ENCODE data around the gene C6orf15. TPM values are rescaled to one million over a fixed set of nuclear protein-coding genes. Genes with fewer than 3 reads are reported as not detected.

The C6orf15 gene
- total RNA-seq: 0.16 TPM in 1 of 2 replicates, not detected in the other

GRCh38 chr6:31112478-31112877 lies at the start of gene C6orf15:
Gene C6orf15 (minus strand): TSS chr6:31112575. CDS start chr6:31112555, 20 bp downstream.

GRCh38 chr6:31158140-31158862 lies 45.9 kb upstream of the C6orf15 start, which contains the start of gene TCF19:
Gene TCF19 (plus strand): TSS chr6:31158589. CDS start chr6:31159470, 881 bp downstream.

GRCh38 chr6:31157513-31158139 lies 45.3 kb upstream of the C6orf15 start, which contains the start of gene CCHCR1:
Gene CCHCR1 (minus strand): TSS chr6:31157802. CDS start chr6:31157600, 202 bp downstream.

GRCh38 chr6:31138982-31139381 lies 26.6 kb upstream of the C6orf15 start, which contains the start of gene PSORS1C2:
Gene PSORS1C2 (minus strand): TSS chr6:31139066. CDS start chr6:31139026, 40 bp downstream.

GRCh38 chr6:31120151-31120915 lies 8.0 kb upstream of the C6orf15 start, which contains the start of gene CDSN:
Gene CDSN (minus strand): TSS chr6:31120446. CDS start chr6:31120419, 27 bp downstream.

GRCh38 chr6:31114541-31114878 lies 2.1 kb upstream of the C6orf15 start, which contains the start of gene PSORS1C1:
Gene PSORS1C1 (plus strand): TSS chr6:31114800. CDS start chr6:31129633, 14,833 bp downstream.

Other genes starting within 250 kb of the C6orf15 start
- 225 and 283 TPM in 2 replicates for gene DDR1, start 228.1 kb downstream of the C6orf15 start, total RNA-seq
- 8.5 and 13.6 TPM in 2 replicates for gene GTF2H4, start 204.4 kb downstream of the C6orf15 start, total RNA-seq
- gene VARS2, start 198.3 kb downstream of the C6orf15 start, total RNA-seq: 20.7 and 29.4 TPM in 2 replicates
- gene SFTA2, start 180.4 kb downstream of the C6orf15 start, total RNA-seq: not detected in 2 replicates
- gene MUCL3, start 171.6 kb downstream of the C6orf15 start, total RNA-seq: not detected in 2 replicates
- not detected in 2 replicates for gene MUC21, start 128.9 kb downstream of the C6orf15 start, total RNA-seq
- gene MUC22, start 102.1 kb downstream of the C6orf15 start, total RNA-seq: not detected in 2 replicates
- 2.4 and 3.5 TPM in 2 replicates for gene PSORS1C1, start 2.2 kb upstream of the C6orf15 start, total RNA-seq
- 1.7 and 1.8 TPM in 2 replicates for gene CDSN, start 7.9 kb upstream of the C6orf15 start, total RNA-seq
- not detected in 2 replicates for gene PSORS1C2, start 26.5 kb upstream of the C6orf15 start, total RNA-seq
- 16.4 and 25.6 TPM in 2 replicates for gene CCHCR1, start 45.2 kb upstream of the C6orf15 start, total RNA-seq
- 17.5 and 34.9 TPM in 2 replicates for gene TCF19, start 46.0 kb upstream of the C6orf15 start, total RNA-seq
- gene POU5F1, start 58.1 kb upstream of the C6orf15 start, total RNA-seq: 1.1 and 1.2 TPM in 2 replicates
- 68.8 and 90.9 TPM in 2 replicates for gene HLA-C, start 159.5 kb upstream of the C6orf15 start, total RNA-seq
- 48.4 and 141 TPM in 2 replicates for gene HLA-B, start 244.6 kb upstream of the C6orf15 start, total RNA-seq

Data from hair follicular keratinocyte (primary cell).